ENCODE results near the gene TMEM266.
"Not testable (repeated sequence)": the region's sequence is repeated elsewhere in the genome, so short reads cannot be mapped to it uniquely, and the experiment has no call there.

Gene TMEM266, protein sequence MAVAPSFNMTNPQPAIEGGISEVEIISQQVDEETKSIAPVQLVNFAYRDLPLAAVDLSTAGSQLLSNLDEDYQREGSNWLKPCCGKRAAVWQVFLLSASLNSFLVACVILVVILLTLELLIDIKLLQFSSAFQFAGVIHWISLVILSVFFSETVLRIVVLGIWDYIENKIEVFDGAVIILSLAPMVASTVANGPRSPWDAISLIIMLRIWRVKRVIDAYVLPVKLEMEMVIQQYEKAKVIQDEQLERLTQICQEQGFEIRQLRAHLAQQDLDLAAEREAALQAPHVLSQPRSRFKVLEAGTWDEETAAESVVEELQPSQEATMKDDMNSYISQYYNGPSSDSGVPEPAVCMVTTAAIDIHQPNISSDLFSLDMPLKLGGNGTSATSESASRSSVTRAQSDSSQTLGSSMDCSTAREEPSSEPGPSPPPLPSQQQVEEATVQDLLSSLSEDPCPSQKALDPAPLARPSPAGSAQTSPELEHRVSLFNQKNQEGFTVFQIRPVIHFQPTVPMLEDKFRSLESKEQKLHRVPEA

DNA sequence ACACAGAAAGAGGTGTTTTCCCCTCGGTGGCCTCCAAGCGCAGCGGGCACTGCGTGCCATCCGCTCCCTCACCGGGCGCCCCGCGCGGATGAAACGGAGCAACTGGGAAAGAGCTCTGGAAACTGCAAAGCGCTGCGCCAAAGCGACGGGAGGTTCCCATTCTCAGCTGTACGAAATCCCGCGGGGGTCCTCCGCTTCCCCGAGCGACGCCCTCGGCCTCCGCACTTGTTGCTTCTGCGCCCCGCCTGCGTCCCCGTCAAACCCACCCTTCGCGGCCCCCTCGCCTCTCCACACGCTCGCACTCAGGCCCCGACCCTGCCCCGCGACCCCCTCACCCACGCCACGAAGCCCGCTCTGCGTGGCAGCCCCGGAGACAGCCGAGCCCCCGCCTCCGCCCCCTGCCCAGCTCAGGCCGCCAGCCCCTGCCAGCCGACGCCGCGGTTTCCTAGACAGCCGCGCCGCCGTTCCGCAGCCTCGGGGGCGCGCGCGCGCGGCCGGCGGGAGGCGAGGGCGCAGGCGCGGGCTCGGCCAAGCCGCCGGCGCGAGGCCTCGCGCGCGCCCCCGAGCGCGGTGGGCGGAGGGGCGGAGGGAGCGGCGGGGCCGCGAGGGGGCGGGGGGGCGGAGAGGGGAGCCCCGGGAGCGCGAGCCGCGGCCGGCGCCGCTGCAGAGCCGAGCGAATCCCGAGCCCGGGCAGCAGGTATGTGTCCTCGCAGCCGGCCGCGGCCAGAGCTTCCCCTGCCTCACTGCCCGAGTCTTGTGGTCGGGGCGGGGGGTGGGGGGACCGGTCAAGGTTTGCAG lies at the start of gene TMEM266:
Gene TMEM266, plus strand, starts transcription at position 666 of the 798 bp plus-strand sequence. CDS start 74,279 bp downstream, outside the sequence.
- DNase-seq, result peak; percentile 70

DNA sequence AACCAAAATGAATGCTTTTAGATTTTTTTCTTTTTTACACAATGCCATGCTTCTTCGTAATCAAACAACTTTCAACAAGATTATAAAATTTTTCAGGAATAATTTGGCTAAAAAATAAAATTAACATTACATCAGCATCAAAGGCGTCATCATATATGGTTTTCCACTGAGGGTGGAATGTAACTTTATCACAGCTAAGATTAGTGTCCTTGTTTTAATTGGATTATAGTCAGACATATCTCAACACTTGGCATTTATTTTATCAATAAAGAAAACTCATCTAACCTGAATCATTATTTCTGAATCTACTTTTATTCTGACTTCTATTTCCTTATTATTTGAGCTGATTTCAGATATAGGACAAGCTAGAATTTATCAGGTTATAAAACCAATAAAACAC lies 49.2 kb upstream of the TMEM266 start:
- DNase-seq, result no peak

DNA sequence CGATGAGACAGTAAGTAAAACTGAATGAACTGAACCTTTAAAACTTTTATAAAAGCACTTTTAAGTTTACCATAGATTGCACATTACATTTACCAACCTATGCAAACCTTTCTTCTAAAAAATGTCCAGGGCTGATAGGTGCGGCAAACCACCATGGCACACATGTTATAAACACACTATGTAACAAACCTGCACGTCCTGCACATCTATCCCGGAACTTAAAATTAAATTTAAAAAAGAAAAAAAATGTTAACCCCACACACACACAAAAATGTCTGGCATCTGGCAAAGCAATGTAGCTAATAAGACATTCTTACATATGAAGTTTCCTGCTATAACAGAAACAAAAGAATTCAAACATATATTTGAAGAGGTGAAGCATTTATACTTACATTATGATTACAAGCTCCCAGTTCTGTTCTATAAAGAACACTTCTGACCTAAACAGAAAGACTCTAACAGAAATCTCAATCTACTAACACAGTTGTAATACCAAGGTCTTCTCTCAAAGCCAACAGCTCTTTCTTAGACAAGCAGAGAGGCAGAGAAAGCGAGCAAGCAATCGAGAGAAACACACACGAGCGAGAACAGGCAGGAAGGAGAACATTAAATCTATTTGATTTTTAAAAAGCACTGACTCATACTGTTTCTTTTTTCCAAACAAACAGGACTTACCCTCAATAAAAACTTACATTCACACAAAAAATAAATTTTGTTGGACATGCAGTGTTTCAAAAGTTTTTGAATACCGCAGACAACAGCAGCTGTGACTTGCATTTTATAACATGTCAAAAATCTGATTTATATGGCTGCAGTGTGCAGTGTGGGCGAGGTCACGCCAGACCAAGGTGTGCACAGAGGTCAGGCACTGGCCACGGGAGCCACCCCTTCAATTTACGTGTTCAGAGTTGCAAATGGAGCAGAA lies 47.9 kb upstream of the TMEM266 start, which contains the start of gene NRG4:
Gene NRG4, minus strand, starts transcription at position 798 of the 925 bp plus-strand sequence. CDS start 1,194 bp downstream, outside the sequence.
- DNase-seq, result no peak

DNA sequence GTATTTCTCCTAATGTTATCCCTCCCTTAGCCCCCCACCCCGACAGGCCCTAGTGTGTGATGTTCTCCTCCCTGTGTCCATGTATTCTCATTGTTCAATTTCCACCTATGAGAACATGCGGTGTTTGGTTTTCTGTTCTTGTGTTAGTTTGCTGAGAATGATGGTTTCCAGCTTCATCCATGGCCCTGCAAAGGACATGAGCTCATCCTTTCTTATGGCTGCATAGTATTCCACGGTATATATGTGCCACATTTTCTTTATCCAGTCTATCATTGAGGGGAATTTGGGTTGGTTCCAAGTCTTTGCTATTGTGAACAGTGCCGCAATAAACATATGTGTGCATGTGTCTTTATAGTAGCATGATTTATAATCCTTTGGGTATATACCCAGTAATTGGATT lies 46.3 kb upstream of the TMEM266 start:
- not testable (repeated sequence) for DNase-seq

DNA sequence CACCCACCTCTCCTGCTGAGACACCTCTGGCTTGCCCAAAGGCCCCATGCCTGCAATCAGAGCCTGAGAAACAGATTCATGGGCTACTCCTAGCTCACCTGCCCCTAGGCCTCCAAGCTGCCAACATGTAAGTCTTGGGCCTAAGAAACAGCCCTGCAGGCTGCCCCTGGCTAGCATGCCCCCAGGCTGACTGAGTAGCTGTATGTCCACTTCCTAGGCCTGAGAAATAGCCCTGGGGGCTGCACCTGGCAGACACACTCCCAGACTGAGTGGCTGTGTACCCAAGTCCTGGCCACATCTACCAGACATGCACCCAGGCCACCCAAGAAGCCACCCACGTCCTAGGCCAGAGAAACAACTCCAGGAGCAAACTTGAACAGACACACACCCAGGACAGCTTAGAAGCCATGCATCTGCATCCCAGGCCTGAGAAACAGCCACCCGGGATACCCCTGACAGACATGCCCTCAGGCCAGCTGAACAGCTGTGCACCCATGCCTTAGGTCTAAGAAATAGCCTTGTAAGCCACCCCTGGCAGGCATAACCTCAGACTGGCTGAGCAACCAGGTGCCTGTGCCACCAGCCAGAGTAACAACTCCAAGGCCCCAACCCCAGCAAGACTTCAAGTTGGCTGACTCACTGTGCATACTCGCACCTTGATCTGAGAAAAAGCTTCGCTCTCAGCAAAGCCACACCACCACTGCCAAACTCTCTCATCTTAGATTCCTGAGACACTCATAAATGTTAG lies 35.6 kb upstream of the TMEM266 start:
- no peak for DNase-seq

DNA sequence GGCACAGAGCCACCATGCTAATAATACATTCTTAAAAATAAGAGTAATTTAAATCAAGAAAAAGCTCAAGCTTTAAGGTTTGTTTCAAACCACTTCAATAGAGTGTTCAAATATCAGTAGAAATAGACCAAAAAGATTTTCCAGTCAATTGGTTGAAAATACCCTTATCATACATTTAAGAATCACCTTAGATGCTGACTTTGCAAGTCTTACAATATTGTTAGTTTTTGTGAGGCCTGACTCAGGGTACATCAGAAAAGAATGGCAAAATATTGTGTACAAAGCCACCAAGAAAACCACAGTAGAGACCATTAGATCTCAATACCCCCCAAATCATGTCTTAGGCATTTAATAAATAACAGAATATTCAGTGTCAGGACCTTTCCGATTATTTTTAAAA lies 27.7 kb upstream of the TMEM266 start:
- no peak for DNase-seq

DNA sequence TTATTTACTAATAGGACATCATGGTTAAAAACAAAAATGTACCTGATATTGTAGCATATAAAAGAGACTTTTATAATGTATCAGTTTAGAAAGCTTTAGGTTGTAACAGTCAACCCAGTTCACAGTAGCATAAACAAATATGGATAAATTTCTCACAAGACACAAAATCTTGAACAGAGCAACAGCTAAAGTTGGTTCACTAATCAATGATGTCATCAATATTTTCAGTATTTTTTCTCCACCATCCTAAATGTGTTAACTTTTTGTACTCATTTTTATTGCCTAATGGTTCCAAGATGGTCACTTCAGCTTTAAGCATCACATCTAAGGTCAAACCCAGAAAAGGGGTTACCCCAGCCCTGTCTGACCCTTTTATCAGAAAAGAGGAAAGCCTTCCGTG lies 26.3 kb upstream of the TMEM266 start:
- DNase-seq, result no peak

DNA sequence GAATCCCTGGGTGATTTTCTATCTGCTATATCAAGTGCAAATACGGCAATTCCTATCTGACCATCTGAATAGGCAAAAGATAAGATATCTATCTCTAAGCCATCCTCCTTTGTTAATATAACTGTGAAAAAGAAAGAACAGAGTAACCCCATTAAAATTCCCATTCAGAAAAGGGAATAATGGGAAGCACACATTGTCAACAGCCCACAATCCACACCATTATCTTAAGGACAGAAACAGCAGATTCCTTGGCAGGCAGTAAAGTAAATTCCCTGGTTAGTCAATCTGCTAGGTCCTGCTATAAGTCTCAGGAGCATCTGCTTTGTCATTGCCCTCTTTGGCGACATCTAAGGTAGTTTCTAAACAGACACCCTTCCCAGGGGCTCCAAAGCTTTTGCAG lies 25.7 kb upstream of the TMEM266 start:
- no peak for DNase-seq

- DNase-seq, result no peak
These were observed 24.2 kb upstream of the TMEM266 start for GRCh38 chr15:76035593-76035992.

DNA sequence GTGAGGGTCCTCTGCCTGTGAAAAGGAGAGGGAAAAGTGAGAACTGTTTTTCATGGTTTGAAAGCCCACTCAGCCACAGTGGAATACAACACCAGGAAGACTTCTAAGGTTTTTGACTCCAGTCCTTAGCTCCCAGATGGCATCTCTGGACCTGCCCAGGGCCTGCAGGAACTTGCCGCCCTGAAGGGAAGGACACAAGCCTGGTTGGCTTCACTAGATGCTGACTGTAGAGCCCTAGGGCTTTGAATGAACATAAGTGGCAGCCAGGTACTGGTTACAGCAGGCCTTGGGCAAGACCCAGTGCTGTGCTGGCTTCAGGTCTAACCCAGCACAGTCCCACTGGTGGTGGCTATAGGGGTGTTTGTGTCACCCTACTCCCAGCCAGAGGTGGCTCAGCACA lies 21.3 kb upstream of the TMEM266 start:
- DNase-seq, result no peak

- DNase-seq, result not testable (repeated sequence)
These were observed 5.6 kb upstream of the TMEM266 start for GRCh38 chr15:76054201-76054600.

DNA sequence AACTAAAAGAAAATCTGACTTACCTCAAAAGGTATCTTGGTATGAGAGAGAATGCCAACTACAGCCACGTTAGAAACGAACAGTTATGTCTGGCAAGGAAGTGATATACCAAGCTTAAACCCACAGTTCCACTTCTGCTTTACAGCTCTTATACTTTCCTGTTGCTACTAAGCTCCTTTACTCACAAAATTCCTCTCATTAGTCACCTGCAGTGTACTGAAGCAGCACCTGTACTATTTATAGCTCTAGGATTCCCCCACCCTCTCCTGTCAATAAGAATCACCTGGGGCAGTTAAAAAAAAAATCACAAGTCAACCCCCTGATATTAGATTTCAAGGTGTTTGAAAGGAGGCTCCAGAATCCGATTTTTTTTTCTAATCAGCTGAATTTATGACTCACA lies 2.9 kb upstream of the TMEM266 start:
- no peak for DNase-seq

DNA sequence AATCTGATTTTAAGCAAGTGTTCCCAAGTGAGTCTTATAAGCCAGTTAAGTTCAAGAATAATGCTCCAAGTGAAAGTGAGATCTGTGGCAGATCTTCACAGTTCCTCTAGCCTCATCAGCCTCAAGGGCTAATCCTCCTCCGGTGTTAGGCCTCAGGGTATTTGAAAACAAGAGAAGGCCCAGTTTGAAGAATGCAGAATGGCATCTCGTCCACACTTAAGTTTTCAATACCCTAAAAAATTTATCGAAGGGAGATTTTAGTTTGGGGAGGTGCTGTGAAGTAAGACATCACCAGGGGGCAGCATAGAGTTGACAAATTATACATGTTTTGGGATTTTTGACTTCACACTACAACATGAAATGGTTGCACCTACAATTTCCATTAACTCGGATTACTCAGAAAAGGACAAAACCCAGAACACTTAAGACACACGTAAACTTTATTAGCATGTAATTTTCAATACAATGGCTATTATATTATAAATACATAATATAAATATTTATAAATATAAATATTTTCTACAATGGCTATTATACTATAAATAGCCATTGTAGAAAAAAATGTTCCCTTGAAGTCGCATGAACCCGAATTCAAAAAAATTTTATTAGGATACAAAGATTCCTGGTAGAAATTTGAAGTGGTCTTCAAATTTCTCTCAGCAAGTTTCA lies 2.3 kb upstream of the TMEM266 start:
- DNase-seq, result peak; percentile 50

- DNase-seq, result no peak
These were observed 968 bp upstream of the TMEM266 start for GRCh38 chr15:76058714-76059319.

DNA sequence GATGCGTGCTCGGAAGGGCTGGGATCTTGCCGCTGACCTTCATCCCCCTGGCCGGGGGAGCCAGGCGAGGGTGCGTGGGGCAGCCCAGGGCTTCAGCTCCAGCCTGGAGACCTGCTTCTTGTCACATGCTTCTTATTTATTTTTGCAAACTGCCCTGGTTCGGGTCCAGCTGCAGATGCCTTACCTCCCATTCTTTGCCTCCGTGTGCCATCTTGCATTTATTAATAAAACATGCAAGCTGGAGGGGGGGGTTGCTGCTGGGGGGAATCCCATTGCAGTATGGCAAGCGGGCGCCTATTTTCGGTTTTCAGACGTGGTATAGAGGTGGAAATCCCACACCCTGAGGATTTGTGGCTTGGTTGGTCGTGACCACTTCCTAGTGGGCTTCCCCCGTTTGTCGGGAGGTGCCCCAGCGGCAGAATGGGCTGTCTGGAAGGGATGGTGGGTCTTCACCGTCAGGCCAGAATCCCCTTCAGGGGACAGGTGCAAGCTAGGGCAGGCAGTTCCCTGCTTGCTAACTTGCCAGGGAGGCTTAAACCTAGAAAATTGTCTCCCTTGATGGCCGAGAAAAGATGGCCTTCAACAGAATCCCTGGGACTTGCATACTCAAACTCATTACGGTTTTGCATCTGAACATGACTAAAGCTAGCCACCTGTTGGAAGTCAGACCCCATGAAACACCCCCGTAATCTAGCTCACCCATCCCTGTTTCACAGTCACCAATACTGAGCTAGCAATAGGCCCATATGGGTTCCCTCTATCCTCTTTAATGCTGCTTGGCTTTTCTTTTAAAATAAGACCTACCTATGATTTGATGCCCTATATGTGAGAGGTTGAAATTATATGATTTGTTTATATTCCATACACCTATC lies 569 bp downstream of the TMEM266 start:
- no peak for DNase-seq

- no peak for DNase-seq
These were observed 1.9 kb downstream of the TMEM266 start for GRCh38 chr15:76061700-76062099.

DNA sequence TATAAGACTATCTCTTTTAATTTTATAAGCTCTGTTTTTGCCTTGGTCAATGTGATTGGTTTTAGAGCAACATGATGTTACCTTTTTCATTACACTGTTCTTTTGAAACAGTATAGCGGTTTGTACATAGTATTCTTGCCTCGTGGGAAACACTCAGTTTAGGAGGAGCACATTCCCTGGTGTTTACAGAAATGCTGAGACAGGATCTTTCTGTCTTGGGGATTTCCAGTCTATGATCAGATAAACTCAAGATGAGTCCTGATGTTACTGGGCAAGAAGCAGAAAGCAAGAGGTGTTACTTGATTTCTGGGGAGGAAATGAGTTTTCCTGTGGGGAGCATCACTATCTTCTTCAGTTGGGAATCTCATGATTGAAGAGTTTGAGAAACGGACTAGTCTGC lies 2.5 kb downstream of the TMEM266 start:
- no peak for DNase-seq

DNA sequence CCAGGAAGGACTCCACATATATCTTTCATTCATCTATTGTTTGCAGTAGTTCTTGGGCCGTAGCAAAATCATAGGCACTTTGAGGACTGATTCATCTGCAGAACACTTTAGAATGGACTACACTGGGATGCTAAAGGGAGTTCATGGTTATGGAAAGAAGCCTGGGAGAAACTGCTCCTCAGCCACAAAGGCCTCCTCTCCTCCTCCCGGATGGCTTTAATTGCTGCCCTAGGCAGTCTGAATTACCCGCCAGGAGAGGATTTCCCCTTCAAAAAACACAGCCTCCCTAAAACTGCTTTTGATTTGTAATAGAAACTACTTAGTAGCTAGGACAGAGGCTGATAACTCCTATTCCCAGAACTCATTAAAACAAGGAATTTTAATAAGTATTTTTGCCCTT lies 4.6 kb downstream of the TMEM266 start:
- no peak for DNase-seq

DNA sequence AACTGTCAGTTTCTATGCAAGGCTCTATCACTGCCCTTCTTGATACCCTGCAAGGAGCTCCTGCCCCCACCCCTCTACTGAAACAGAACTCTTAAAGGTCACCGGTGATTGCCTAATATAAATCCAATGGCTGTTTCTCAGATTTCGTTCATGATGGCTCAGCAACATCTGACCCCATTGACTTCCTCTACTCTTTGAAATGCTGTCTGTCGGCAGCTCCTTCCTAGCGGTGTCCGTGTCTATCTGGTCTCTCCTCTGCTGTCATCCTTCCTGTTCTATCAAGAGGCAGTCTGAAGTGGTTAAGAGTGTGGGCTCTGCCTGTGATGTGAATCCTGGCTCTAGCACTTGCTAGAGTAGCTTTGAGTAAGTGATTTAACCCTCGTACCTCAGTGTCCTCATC lies 5.5 kb downstream of the TMEM266 start:
- DNase-seq, result no peak

DNA sequence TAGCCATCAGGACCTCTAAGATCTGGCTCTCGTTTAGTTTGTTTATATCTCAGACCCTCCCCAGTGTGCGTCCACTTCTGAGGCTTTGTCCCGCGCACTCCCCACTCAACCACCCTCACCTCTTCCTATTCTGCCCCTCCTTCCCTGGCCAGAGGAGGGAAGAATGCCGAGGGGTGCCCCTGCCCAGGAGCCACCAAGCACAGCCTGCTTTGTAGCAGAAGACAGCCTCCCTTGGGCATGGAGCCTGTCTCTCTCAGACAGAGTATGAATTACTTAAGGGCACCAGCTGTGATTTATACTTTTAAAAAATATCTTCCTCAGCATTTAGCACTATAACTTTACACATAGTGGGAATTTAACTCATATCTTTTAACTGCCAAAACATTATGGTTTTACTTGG lies 6.0 kb downstream of the TMEM266 start:
- no peak for DNase-seq
